Measurements from ENCODE around the gene SYT9.
A peak's percentile ranks its signal among the peaks of the same experiment; 100 is the strongest.

The SYT9 gene, protein sequence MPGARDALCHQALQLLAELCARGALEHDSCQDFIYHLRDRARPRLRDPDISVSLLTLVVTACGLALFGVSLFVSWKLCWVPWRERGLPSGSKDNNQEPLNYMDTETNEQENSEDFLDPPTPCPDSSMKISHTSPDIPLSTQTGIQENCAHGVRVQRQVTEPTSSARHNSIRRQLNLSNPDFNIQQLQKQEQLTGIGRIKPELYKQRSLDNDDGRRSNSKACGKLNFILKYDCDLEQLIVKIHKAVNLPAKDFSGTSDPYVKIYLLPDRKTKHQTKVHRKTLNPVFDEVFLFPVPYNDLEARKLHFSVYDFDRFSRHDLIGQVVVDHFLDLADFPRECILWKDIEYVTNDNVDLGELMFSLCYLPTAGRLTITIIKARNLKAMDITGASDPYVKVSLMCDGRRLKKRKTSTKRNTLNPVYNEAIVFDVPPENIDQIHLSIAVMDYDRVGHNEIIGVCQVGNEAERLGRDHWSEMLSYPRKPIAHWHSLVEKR

DNA sequence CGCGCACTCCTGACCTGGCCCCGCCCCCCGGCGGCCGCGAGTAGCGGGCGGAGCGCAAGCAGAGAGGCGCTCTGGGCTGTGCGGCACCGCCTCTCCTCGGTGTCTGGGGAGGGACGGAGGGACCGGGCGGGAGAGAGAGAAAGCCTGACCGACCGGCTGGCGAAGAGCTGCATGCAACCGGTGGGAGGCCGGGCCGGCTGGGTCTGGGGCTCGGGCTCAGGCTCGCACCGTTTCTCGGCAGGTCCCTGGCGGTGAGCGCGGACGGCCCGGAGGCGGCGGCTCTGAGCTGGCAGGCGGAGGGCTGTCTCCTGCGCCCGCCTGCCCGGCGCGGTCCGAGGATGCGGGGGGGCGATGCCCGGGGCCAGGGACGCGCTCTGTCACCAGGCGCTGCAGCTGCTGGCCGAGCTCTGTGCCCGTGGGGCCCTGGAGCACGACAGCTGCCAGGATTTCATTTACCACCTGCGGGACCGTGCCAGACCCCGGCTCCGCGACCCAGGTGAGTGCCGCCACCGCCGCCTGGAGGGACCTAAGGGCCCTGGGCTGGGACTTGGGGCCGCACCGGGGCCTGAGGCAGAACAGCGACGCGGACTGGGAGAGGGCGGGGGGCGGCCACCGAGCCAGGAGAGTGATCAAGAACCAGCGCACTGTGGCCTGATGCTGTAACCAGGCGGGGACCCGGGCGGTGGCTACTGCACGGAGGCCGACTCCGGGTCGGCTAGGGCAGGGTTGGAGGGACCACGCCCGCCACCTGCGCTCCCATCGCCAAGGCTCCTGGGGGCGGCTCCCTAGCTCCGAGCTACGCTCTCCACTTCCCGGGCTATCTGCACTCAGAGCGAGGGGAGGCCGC lies at the start of gene SYT9:
SYT9 (plus strand) TSS at position 69 of the 847 bp plus-strand sequence; CDS start at position 352, 283 bp downstream.
- peak; percentile 47 for DNase-seq (ENCODE audit: low spot score)

DNA sequence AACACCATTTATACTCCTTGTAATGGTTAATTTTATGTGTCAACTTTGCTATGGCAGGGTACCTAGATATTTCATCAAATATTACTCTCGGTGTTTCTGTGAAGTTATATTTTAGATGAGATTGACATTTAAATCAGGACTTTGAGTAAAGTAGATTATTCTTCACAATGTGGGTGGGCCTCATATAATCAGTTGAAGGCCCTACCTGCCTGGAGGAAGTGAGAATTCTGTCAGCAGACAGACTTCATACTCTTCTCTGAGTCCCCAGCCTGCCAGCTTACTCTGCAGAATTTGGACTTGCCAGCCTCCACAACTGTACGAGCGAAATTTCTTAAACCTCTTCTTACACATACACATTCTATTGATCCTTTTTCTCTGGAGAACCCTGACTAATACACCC lies 49.3 kb upstream of the SYT9 start:
- no peak for DNase-seq (ENCODE audit: low spot score)

DNA sequence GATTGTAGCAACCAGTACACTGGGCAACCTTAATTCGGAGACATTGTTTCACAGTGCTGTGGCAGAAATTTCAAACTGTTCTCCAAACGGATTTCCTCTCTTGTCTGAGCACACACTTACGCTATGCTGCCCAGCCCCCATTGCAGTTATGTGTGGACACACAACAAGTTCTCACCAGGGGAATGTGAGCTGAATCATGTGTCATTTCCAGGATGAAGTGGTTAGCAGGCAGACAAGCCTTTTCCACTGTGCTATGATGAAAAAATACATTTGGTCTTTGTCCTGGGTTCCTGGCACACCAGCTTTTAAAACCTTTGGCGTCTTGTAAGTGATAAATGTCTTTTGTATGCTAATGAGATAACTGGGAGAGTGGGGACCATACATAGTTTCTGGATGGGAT lies 46.9 kb upstream of the SYT9 start:
- peak; percentile 93 for DNase-seq (ENCODE audit: low spot score)

DNA sequence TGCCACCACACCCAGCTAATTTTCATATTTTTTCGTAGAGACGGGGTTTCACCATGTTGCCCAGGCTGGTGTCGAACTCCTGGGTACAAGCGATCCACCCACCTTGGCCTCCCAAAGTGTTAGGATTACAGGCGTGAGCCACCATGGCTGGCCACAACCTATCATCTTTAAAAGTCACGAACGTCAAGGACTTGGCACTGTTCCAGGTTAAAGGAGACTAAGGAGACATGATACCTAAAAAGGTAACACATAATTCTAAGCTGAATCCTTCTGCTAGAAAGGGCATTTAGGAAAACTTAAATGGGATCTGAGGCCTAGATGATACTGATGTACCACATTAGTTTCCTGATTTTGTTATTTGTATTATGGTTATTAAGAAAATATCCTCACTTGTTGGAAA lies 43.3 kb upstream of the SYT9 start:
- no peak for DNase-seq (ENCODE audit: low spot score)

DNA sequence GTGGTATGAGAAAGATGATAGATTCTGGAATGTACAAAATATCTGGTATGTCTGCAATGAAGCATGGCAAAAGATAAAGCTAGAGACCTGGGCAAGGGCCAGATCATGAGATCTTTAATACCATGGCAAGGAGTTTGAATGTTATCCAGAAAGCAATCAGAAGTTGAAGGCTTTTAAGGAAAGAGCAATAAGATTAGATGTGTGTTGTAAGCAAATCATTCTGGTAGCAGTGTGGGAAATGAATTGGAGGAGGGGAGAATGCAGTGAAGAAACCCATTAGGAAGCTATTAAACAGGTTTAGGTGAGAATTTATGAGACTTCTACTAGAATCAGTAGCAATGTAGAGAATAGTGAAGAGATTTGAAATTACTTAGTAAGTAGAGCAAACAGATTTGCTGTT lies 32.2 kb upstream of the SYT9 start:
- no peak for DNase-seq (ENCODE audit: low spot score)

DNA sequence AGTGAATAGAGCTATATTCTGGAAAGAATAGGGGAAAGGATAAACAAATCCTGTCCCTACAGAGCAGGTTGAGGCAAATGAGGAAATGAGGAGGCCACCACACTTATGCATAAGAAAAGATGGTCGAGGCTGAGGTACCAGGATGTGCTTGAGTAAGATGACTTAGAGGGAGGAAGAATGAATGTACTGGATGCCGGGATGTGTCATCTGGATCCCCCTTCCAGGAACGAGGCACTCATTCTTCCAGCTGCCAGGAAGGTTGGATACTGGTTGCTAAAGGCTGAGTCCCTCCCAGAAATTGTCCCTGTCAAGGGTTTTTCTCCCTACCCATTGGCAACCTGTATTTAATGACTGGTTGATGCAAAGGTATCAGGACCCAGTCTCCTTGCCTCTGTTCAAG lies 31.1 kb upstream of the SYT9 start:
- DNase-seq (ENCODE audit: low spot score): peak; percentile 35

DNA sequence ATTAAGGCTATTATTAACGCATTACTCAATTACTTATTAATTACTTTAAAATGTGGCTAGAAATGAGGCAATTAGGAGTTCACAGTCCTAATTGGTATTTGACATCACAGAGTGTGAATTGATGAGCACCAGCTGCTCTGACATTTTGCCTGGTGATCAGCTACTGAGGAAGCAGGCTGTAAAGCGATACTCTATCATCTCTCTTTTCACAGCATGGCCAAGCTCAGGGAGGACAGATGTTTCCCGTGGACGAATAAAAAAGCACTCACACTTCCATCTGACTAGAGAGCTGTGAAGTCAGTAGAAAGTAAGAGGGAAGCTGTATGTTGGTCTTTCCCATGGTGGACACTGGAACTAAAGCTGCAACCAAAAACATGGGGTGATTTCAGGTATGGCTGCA lies 29.1 kb upstream of the SYT9 start:
- DNase-seq (ENCODE audit: low spot score): no peak

DNA sequence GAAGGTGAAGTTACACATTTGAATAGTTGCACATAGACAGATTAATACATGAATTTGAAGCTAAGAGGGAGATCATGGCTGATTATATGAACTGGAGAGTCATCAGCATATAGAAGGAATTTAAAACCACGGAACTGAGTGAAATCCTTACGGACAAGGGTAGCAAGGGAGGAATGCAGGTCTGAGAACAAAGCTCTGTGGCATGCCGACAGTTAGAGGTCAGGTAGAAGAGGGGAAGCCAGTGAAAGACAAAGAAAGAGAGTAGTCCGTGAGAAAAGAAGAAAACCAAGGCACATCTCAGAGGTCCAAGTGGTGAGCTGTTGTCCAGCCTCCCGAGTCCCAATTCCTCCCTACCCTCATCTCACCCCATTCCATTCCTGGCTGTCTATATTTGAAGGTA lies 11.8 kb upstream of the SYT9 start:
- no peak for DNase-seq (ENCODE audit: low spot score)

DNA sequence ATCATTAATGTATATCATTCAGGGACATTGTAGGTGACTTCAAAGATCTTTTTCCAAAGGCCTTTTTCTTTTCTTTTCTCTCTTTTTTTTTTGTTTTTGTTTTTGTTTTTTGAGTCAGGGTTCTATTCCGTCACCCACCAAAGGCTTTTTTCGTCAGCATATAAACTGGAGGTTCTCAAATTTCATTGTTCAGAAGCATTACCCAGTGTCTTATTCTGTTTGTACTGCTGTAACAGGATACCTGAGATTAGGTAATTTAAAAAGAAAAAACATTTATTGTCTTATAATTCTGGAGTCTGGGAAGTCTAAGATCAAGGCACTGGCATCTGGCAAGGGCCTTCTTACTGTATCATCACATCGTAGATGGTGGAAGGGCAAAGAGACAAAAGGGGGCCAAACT lies 6.4 kb upstream of the SYT9 start:
- no peak for DNase-seq (ENCODE audit: low spot score)

DNA sequence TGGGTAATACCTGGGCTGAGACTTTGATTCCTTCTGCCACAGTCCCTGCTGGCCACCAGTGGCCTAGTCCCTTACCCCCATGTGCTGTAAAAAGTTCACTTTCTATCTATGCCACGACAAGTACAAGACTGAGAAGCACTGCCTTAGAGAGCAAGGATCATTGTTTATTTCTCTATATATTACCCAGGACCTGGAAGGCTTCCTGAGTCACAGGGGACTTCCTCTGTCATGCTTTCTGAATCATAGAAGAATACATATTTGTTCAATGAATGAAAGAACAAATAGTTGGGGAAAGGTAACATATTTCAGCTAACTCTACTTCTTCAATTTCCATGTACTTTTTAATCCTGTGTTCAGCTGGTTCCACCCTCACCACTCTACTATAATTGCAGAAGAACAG lies 5.5 kb upstream of the SYT9 start:
- DNase-seq (ENCODE audit: low spot score): peak; percentile 40

DNA sequence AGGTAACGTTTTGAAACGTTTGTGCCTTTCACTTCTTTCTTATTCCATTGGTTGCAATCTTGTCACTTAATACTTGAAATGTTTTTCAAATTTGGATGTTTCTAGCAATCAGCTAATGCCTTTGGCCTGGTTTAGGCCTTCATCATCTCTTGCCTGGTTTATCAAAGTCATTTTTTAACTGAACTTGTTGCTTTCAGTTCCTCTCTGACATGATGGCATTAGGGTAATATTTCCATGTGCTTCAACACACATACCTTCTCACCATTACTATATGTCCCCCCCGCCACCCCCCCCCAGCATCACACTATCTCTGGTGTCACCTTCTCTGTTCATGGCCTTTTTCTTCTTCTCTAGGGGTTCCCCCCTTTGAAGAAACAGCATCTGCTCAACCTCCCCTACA lies 1.5 kb upstream of the SYT9 start:
- no peak for DNase-seq (ENCODE audit: low spot score)

DNA sequence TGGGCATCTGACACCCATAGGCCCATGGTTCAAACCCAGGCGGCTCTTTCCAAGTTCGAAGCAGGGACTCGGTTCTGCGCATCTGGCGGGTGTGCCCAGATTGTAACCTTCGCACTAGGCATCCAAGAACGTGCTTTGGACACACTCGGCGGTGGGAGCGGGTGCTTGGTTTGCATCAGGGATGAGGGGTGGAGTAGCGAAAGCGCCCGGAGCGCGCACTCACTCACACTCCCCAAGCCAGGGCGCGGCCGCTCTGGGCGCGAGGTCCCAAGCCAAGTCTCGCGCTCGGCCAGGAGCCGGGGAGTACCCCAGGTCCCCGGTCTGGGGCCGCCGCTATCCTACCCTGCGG lies 243 bp upstream of the SYT9 start:
- no peak for DNase-seq (ENCODE audit: low spot score)

DNA sequence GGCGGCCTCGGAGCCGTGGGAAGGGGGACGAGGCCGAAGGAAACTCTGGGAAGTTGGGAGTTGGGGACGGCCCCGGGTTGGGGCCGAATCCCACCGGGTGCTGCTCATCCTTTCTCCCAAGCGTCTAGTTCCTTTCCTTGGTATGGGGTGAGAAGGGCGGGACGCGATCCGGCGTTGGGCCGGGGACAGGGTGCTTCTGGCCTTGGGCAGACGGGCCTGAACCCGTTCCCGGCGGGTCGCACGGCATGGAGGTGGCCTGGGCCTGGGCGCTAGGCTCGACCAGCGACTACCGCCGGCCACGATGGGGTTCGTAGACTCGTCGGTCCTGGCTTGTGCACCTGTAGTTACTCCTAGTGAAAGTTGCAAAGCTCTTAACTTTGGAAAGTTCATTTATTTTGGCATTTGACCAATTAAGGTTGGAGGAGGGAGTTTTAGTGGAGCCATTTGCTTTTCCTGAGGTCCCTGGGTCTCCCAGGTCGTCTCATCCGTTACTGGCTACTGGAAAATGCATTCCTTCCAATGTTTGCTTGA lies 1.0 kb downstream of the SYT9 start:
- DNase-seq (ENCODE audit: low spot score): no peak

DNA sequence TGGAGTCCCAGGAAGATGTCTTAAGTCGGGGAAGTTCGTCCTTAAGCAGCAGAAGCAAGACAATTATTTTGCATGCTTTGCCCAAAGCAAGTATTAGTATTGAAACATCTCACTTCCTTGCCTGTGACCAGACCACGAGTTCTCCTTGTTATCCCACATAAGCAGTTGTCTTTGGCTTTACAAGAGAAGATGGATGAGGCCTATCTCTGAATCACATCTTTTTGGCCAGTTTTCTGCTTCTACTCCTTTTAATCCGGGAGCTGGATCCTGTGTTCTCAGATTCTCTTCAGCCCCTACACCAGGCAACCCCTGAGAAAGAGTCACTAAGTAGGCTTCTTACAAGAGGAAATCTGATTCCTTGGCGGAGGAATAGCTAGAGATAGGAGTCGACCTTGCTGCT lies 2.1 kb downstream of the SYT9 start:
- no peak for DNase-seq (ENCODE audit: low spot score)

DNA sequence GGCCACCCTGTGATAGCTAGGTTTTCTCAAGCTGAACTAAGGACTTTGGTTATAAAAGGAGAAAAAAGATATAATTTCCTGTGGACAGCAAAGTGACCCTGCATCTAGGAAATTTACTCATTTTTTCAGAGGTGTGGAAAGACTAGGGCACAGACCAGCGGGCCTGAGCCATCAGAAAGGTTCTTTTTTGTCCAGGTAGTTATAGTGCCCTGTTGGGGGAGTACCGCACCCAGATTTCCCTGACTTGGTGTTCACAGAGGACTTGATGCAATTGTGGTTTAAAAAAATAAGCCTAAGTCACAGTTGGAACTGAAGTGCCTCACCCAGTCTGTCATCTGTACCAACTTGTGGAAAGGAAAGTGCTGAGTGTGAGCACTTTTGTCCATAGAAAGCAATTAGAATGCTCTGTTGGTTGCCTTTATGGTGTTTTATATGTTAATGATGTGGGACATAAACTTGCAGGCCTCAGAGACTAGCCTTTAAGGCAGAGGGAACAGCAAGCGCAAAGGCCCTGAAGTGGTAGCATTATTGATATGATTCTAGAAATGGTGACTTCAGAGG lies 3.1 kb downstream of the SYT9 start:
- no peak for DNase-seq (ENCODE audit: low spot score)

DNA sequence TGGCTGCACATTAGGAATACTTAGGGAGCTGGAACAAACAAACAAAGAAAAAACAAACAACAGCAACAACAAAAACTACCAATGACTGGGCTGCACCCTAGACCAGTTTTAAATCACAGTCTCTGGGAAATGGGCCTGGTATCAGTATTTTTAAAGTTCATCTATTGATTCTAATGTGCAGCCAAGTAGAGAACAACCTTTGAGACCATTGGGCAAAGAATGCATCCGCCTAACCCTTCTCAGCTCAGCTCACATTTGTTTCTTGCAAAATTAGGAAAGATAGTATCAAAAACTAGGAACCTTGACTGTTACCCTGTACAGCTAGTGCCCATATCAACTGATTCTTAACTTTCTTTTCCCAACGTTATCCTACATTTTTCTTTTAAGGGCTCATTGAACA lies 5.2 kb downstream of the SYT9 start:
- no peak for DNase-seq (ENCODE audit: low spot score)

DNA sequence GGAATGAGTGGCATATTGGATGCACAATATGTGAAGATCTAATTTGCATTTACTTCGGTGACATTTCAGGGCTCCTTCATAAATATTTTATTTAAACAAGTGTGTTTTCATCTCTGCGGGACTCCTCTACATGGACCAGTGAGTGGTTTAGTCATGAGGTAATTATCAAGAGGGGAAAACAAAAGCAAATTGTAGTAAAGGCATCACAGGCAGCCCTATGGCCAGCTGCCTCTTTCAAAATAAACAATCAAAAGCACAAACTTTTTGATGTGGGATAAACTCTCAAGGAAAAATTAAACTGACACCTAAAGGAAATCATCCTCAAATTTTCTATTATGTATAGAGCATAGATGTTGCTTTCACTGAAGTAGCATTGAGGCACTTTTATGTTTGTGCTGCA lies 6.0 kb downstream of the SYT9 start:
- DNase-seq (ENCODE audit: low spot score): no peak

DNA sequence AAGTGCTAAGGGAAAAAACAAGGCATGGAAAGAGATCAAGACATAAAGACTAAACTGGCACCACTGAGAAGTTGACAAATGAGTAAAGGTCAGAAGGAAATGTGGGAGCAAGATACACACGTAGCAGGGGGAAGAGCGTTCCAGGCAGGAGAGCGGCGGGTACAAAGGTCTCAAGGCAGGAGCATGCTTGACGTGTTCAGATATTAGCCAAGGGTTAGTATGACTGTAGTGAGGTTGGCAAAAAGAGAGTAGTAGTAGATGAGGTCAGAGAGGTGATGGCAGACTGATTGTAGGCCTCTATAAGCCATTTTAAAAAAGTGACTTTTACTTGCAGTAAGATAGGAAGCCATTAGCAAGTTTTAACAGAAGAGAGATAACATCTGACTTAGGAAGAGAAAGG lies 9.9 kb downstream of the SYT9 start:
- no peak for DNase-seq (ENCODE audit: low spot score)

DNA sequence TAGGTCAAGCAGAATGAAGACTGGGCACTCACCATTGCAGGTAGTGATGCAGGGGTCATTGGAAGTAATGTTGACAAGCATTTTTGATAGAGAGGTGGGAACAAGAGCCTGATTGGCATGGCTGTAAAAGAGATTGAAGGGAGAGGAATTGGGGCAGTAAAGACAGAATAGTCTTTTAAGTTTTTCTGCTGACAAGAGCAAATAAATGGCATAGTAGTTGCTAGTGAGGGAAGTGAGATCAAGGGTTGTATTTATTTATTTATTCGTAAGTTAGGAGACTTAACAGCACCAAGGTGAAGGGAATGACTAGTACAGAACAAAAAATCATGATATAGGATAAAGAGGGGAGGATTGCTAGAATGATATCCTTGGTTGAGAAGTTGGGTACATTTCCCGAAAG lies 11.0 kb downstream of the SYT9 start:
- no peak for DNase-seq (ENCODE audit: low spot score)

DNA sequence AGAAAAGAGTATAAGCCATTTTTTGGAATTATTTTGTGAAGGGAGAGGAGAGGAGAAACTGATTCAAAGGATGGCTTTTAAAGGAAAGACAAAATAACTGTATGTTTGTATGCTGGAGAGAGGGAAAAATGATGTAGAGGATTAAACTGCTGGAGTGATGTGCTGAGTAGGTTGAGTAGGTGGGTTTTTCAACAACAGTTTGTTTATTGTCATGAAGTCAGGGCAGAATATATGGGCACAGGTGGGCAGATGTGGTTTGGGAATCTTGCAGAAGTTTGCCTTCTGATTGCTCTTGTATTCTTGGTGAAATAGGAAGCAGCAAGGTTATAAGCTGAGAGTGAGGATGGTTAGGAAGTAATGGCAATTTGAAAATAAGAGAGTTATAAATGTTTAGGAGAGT lies 12.1 kb downstream of the SYT9 start:
- DNase-seq (ENCODE audit: low spot score): no peak

DNA sequence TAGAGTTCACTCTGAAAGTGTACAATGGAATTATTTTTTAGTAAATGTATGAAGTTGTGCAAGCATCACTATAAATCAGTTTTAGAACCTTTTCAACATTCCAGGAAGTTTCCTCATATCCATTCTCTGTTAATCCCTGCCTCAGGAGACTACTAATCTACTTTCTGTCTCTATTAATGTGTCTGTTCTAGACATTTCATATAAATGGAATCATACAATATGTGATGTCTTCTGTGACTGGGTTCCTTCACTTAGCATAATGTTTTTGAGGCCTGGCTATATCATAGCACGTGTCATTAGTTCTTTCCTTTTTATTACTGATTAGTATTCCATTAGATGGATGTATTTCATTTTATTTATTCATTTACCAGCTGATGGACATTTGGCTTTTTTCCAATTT lies 17.1 kb downstream of the SYT9 start:
- DNase-seq (ENCODE audit: low spot score): no peak

DNA sequence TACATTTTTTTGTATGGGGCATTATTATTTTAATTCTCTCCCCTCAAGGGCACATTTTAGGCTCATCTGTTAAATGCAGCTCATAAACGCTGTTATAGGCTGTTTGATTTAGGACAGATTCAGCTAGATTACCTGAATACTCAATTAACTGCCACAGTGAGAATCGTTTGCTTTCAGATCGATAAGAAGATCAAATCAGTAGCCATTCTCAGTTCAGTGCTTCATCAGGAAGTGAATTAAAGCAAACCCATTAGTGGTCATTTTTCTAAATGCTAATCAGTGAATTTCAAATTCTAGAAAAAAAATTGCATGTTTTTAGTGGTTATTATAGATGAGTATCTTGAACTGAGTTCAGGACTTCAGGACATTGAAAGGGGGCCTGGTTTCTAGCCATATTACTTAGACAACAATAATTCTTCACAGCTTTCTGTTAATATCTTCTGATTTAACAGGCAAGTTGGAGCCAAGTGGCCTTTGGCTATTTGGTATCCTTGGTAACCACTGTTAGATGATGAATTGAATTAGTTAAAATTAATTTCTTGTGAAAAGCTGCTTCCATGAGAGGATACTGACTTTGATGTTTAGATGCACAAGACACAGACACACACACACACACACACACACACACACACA lies 18.6 kb downstream of the SYT9 start:
- no peak for DNase-seq (ENCODE audit: low spot score)

Measured in kidney capillary endothelial cell (primary cell).